ENCODE data around the gene MGMT. TPM values are rescaled to one million over a fixed set of nuclear protein-coding genes. Genes with fewer than 3 reads are reported as not detected.

MGMT gene
- total RNA-seq, 1 donor from 2014 or later: 19.6 TPM

DNA sequence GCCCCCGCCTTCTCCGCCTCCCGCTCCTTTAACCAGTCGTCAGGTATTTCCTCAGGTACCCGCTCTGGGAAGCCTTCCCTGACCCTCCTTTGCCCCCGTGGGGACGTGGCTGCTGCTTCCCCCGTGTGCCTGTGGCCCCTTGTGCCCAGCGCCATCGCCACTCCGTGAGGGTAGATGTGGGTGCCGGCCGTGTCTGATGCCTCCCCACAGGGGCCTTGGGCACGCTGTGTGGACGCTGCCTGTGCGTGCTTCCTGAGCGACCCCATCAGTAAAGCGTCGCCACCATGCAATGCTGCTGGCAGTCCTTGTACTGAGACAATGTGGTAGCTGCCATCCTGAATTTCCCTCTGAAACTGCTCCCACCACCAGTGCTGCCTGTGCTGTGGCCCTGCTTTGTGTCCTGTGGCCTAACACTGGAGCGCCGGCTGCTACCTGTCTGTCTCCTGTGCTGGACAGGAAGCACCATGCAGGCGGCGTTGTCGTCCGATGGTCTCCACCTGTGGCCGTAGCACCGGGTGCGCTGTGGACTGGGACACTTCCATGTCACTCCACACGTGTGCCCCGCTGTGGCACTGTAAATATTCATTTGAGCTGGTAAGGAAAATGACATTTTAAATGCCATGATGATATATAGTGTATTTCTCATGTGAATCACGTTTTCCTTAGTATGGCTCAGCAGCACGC lies 213.8 kb downstream of the MGMT start:
- Mint-ChIP-seq H3K9me3 (peaks cover 6% of the 10 kb centered on the region), H3K4me1 (ENCODE audit: low read depth) (no peaks in the 10 kb centered on the region), H3K27ac (no peak overlapping the region), H3K4me3 (no peak overlapping the region), H3K27me3 (ENCODE audit: insufficient read depth) (no peaks in the 10 kb centered on the region), H3K36me3 (ENCODE audit: low read depth) (no peaks in the 10 kb centered on the region)
- intact Hi-C loops (cut with micrococcal nuclease): no loop called here
- DNase-seq (ENCODE audit: low spot score): no peak

DNA sequence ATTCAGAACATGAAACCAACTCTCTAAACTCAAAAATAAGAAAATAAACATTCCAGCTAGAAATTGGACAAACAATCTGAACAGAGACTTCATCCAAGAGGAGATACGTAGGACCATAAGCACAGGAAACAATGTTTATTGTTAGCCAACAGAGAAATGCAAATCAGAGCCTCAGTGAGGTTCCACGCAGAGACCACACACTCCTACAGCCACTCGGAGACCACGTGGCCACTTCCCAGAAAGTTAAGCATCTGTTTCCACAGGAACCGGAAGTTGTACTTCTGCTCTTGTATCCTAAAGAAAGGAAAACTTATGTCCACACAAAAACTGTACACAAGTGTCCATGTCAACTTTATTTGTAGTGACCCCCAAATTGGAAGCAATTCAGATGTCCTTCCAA lies 214.8 kb downstream of the MGMT start:
- Mint-ChIP-seq H3K4me1 (ENCODE audit: low read depth) (no peaks in the 10 kb centered on the region), H3K27ac (no peak overlapping the region), H3K36me3 (ENCODE audit: low read depth) (no peaks in the 10 kb centered on the region), H3K9me3 (peaks cover 6% of the 10 kb centered on the region), H3K27me3 (ENCODE audit: insufficient read depth) (no peaks in the 10 kb centered on the region), H3K4me3 (no peak overlapping the region)
- intact Hi-C loops (cut with micrococcal nuclease): no loop called here
- no peak for DNase-seq (ENCODE audit: low spot score)

DNA sequence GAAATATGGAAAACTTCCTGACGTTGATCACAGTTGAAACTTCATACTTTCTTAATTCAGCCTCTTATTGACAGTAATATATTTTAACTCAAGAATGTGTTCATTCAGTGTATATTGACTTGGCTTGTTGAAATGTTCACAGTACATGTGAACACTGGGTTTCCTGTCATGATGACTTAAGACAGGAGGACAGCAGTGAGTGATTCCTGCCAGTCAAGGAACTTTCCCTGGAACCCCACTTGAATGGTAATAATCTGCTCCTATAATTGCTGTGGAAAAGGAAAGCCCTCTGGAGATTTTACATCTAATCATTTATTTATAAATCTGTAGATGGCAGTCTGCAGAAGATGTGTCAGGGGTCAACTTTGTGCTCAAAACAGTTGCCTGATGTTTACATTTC lies 216.5 kb downstream of the MGMT start:
- H3K27ac Mint-ChIP-seq: no peak overlapping the region
- H3K4me3 Mint-ChIP-seq: no peak overlapping the region
- intact Hi-C loops (cut with micrococcal nuclease): no loop called here
- DNase-seq (ENCODE audit: low spot score): no peak
- no peaks in the 10 kb centered on the region for H3K36me3 Mint-ChIP-seq (ENCODE audit: low read depth)
- H3K9me3 Mint-ChIP-seq: peaks cover 6% of the 10 kb centered on the region
- no peaks in the 10 kb centered on the region for H3K4me1 Mint-ChIP-seq (ENCODE audit: low read depth)
- H3K27me3 Mint-ChIP-seq (ENCODE audit: insufficient read depth): no peaks in the 10 kb centered on the region

DNA sequence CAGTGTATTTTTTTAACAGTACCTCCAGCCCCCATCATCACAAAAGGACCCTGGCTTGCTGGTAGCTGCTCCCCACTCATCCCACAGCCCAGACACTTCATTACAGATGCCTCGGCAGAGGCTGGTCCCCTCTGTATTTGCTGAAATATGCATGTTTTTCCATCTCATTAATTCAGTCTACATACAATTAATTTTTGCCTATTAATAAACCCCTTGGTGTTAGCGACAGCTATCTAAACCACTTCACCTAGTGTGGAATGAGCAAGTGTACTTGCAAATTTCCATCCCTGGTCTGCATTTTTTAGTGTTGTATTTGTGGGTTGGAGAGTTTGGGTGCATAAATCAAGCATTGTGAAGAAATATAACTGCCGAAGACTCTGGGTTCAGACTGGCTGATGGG lies 216.9 kb downstream of the MGMT start:
- intact Hi-C loops (cut with micrococcal nuclease): no loop called here
- no peaks in the 10 kb centered on the region for H3K4me1 Mint-ChIP-seq (ENCODE audit: low read depth)
- DNase-seq (ENCODE audit: low spot score): no peak
- peaks cover 6% of the 10 kb centered on the region for H3K9me3 Mint-ChIP-seq
- no peak overlapping the region for H3K4me3 Mint-ChIP-seq
- no peak overlapping the region for H3K27ac Mint-ChIP-seq
- no peaks in the 10 kb centered on the region for H3K36me3 Mint-ChIP-seq (ENCODE audit: low read depth)
- H3K27me3 Mint-ChIP-seq (ENCODE audit: insufficient read depth): no peaks in the 10 kb centered on the region

DNA sequence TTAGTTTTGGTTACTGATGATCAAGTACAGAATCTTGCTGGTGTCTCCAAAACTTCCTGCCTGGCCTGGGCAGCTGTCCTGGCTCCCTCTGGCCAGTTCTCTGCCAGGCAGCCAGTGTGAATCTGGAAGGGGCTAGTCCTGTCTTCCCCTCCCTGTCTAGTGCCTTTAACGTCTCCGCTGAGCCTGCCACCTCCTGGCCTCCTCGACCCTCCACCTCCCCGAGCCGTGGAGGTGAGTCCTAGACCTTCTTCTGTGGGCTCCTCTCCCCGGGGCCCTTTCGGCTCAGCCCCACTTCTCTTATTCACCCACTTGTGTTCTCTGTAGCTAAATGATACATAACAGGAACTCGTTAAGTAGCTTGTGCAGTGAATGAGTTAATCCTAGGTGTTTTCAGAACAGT lies 218.2 kb downstream of the MGMT start:
- no peaks in the 10 kb centered on the region for H3K36me3 Mint-ChIP-seq (ENCODE audit: low read depth)
- no peak for DNase-seq (ENCODE audit: low spot score)
- intact Hi-C loops (cut with micrococcal nuclease): no loop called here
- no peaks in the 10 kb centered on the region for H3K4me1 Mint-ChIP-seq (ENCODE audit: low read depth)
- no peak overlapping the region for H3K4me3 Mint-ChIP-seq
- no peaks in the 10 kb centered on the region for H3K9me3 Mint-ChIP-seq
- no peak overlapping the region for H3K27ac Mint-ChIP-seq
- no peaks in the 10 kb centered on the region for H3K27me3 Mint-ChIP-seq (ENCODE audit: insufficient read depth)

DNA sequence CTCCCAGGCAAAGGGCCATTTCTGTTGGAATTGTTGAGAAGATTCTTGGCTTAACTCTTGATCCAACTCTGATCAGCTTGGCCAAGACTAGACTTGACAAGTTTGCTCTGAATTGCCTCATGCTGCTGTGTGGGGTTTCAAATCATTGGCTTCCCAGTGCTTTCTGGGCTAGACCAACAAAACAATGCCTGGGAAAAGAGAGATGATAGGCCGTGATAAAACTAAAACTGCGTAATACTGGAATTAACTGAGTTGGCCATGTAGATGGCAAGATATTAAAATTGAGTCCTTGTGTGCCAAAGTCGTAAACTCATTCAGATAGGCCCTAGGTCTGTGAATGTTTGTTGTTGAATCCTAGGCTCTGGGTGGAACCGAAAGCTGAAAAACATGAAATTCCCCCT lies 222.6 kb downstream of the MGMT start:
- H3K36me3 Mint-ChIP-seq (ENCODE audit: low read depth): no peaks in the 10 kb centered on the region
- H3K9me3 Mint-ChIP-seq: no peaks in the 10 kb centered on the region
- no peak overlapping the region for H3K4me3 Mint-ChIP-seq
- intact Hi-C loops (cut with micrococcal nuclease): no loop called here
- H3K4me1 Mint-ChIP-seq (ENCODE audit: low read depth): no peaks in the 10 kb centered on the region
- no peak for DNase-seq (ENCODE audit: low spot score)
- H3K27ac Mint-ChIP-seq: no peak overlapping the region
- no peaks in the 10 kb centered on the region for H3K27me3 Mint-ChIP-seq (ENCODE audit: insufficient read depth)

DNA sequence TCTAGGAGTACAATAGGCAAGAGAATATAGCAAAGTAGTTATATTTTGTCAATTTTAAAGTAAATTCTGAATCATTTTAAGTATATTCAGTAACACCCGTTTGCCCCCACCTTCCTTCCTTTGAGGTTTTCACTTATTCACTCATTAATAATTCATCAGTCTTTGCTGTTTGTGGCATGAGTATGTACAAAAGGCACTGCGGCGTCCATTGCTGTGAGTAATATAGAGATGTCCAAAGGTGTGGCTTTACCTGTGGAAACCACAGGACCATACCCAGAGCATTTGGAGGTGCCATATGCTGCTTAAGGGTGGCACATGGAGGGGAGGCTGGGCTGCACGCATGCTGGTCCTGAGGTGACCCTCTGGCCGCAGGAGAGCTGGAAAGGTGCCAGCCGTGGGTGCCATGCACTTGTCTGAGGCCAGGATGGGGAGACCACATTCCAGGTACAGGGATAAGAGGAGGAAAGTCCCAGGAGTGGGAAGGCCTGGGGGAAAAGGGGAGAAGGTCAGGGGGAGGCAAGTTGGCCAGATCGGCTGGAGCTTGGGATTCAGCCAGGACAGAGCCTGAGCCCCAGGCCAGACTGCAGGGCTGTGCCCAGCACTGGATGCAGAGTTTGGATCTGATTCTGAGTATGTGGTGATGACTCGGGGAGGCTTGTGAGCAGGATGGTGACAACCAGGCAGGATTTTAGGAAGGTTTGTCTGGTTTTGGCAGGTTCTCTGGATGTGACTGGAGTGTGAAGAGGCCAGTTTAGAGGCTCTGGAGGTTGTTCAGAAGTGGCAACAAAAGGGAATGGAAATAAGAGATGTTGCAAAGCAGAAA lies 223.4 kb downstream of the MGMT start:
- Mint-ChIP-seq H3K36me3 (ENCODE audit: low read depth) (no peaks in the 10 kb centered on the region), H3K9me3 (no peaks in the 10 kb centered on the region), H3K27ac (no peak overlapping the region), H3K27me3 (ENCODE audit: insufficient read depth) (no peaks in the 10 kb centered on the region), H3K4me3 (no peak overlapping the region), H3K4me1 (ENCODE audit: low read depth) (no peaks in the 10 kb centered on the region)
- intact Hi-C loops (cut with micrococcal nuclease): no loop called here
- no peak for DNase-seq (ENCODE audit: low spot score)

DNA sequence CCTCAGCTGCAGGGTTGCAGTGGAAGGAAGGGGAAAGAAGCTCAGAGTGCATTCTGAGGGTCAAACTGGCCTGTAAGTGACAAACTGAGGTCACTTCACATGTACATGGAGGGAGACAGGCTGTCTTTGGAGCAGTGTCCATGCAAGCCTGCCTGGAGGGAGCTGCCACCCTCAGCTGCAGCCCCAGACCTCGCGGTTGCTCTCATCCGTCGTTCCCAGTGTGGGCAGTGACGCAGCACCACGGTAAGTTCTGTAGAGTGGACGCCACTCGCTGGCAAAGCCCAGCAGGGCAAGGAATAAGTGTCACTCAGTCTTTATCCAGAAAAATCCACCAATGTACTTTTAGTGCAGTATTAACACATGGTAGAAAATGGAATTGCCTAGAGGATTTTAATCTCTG lies 225.7 kb downstream of the MGMT start:
- H3K27me3 Mint-ChIP-seq (ENCODE audit: insufficient read depth): no peaks in the 10 kb centered on the region
- intact Hi-C loops (cut with micrococcal nuclease): no loop called here
- DNase-seq (ENCODE audit: low spot score): no peak
- no peaks in the 10 kb centered on the region for H3K36me3 Mint-ChIP-seq (ENCODE audit: low read depth)
- H3K27ac Mint-ChIP-seq: no peak overlapping the region
- H3K4me3 Mint-ChIP-seq: no peak overlapping the region
- no peaks in the 10 kb centered on the region for H3K4me1 Mint-ChIP-seq (ENCODE audit: low read depth)
- no peaks in the 10 kb centered on the region for H3K9me3 Mint-ChIP-seq

DNA sequence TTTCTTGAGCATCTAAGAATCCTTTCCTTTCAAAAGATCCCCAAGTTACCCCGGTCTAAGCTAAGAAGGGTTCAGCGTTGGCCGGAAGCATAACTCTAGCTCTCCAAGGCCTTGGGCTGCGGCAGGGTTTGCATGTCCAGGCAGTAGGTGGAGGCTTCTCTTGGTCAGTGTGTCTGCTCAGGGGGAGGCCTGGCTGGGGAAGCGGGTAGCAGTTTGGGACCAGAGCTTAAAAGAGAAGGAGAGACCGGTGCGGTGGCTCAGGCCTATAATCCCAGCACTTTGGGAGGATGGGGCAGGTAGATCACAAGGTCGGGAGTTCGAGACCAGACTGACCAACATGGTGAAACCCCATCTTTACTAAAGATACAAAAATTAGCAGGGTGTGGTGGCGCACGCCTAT lies 226.3 kb downstream of the MGMT start:
- Mint-ChIP-seq H3K4me1 (ENCODE audit: low read depth) (no peaks in the 10 kb centered on the region), H3K36me3 (ENCODE audit: low read depth) (no peaks in the 10 kb centered on the region), H3K9me3 (no peaks in the 10 kb centered on the region), H3K4me3 (no peak overlapping the region), H3K27ac (no peak overlapping the region), H3K27me3 (ENCODE audit: insufficient read depth) (no peaks in the 10 kb centered on the region)
- intact Hi-C loops (cut with micrococcal nuclease): no loop called here
- no peak for DNase-seq (ENCODE audit: low spot score)

DNA sequence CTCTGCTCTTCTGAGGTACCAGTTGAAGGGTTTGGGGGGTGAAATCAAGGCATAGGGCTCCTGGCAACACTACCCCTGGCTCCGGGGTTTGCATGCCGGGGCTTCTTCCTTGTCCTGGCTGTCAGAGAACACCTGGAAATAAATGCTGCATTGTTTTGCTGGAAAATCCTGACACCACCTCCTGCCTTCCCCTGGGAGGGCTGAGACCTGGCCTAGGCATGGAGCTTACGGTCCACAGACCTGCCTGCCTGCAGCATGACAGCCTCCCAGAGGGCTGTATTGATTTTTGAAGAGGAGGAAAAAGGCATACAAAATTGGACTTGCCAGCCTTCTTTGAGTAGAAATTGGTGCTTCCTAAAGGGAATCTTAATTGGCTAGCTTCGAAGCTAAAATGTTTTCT lies 227.1 kb downstream of the MGMT start:
- Mint-ChIP-seq H3K36me3 (ENCODE audit: low read depth) (no peaks in the 10 kb centered on the region), H3K27ac (no peak overlapping the region), H3K4me3 (no peak overlapping the region), H3K4me1 (ENCODE audit: low read depth) (no peaks in the 10 kb centered on the region), H3K27me3 (ENCODE audit: insufficient read depth) (no peaks in the 10 kb centered on the region), H3K9me3 (no peaks in the 10 kb centered on the region)
- intact Hi-C loops (cut with micrococcal nuclease): no loop called here
- no peak for DNase-seq (ENCODE audit: low spot score)

DNA sequence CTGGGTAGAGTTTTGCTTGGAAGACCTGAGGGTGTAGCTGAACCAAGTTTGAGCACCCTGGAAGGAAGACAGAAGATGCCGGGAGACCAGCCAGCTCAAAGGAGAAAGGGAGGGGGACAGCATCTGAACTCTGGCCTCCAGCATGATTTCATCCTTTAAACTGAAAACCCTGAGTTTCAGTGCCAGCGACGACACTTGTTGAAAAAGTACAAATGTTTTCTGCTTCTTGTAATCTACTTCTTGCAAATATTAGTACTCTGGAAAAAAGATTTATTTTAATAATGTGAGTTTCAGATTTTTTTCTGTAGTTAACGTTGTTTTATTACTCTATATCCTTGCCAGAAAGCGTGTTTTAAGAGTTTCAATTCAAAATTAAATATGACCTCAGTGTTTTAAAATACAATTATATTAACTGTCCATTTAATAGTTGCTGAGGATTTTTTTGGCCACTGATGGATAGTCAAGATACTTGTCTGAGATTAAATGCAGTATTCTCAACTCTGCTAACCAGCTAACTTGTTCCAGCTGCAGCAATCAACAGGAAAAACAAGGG lies 227.7 kb downstream of the MGMT start:
- Mint-ChIP-seq H3K9me3 (no peaks in the 10 kb centered on the region), H3K27me3 (ENCODE audit: insufficient read depth) (no peaks in the 10 kb centered on the region), H3K4me3 (no peak overlapping the region), H3K4me1 (ENCODE audit: low read depth) (no peaks in the 10 kb centered on the region), H3K27ac (no peak overlapping the region), H3K36me3 (ENCODE audit: low read depth) (no peaks in the 10 kb centered on the region)
- intact Hi-C loops (cut with micrococcal nuclease): no loop called here
- DNase-seq (ENCODE audit: low spot score): no peak

DNA sequence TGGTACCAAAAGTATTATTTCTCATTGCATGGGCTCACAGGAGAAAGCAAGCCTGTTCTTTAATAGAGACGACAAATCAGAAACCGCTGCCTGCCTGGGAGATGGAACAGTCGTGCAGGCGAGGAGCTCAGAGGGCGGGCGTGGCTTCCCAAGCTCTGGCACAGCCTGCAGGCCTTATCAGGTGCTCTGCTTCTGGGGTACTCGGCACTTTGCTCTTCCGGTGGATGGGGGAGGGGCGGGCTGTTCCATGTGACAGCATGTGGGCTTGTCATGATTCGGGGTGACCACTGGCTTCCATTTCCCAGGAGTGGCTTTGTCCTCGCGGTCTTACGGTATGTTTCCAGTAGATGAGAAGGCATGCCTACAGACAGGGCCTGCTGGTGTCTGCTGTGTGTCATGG lies 228.6 kb downstream of the MGMT start:
- Mint-ChIP-seq H3K27ac (no peak overlapping the region), H3K4me1 (ENCODE audit: low read depth) (no peaks in the 10 kb centered on the region), H3K27me3 (ENCODE audit: insufficient read depth) (no peaks in the 10 kb centered on the region), H3K36me3 (ENCODE audit: low read depth) (no peaks in the 10 kb centered on the region), H3K9me3 (no peaks in the 10 kb centered on the region), H3K4me3 (no peak overlapping the region)
- DNase-seq (ENCODE audit: low spot score): no peak
- intact Hi-C loops (cut with micrococcal nuclease): no loop called here

DNA sequence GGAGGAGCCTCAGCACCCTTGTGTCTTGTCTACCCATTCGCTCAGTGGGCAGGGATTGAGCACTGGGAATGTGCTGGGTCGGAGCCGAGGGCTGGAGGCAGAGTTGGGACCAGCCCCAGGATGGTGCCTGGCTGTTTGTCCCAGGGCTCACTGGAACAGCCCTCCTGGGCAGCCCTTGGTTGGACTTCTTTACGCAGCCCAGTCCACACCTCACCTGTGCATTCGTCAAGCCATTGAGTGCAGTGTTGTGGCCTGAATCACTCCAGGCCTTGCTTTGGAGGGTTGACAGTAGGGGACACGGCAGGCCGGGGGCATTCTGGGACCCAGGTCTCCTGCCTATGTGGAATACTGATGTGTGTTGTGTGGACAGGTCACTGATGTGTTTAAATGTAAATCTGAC lies 229.6 kb downstream of the MGMT start:
- H3K4me3 Mint-ChIP-seq: no peak overlapping the region
- H3K4me1 Mint-ChIP-seq (ENCODE audit: low read depth): no peaks in the 10 kb centered on the region
- no peaks in the 10 kb centered on the region for H3K36me3 Mint-ChIP-seq (ENCODE audit: low read depth)
- no peak overlapping the region for H3K27ac Mint-ChIP-seq
- H3K9me3 Mint-ChIP-seq: no peaks in the 10 kb centered on the region
- no peak for DNase-seq (ENCODE audit: low spot score)
- no peaks in the 10 kb centered on the region for H3K27me3 Mint-ChIP-seq (ENCODE audit: insufficient read depth)
- intact Hi-C loops (cut with micrococcal nuclease): no loop called here

All from activated T-helper 1 cell treated with anti-CD3 and anti-CD28 coated beads, Interleukin-12 subunit alpha, Interleukin-12 subunit beta, Interleukin-2, Interleukin-4 antibody, amounts not matched to agents 30 ng/mL and 10 ng/mL and 1 ng/mL, durations not matched to agents 14 hours and 24 hours and 36 hours (primary cell).